Retinal pigment epithelial cell (primary cell): ENCODE measurements around the gene PELI2.

Experiments used
- DNase-seq: peaks from one replicate; pipeline ENCODE4 v3.0.0-alpha.2; 2010; ENCODE audit warnings: low read depth
- H3K4me3 ChIP-seq: 2 replicates; pipeline ENCODE4 v1.5.1; 2011; ENCODE audit warnings: mild to moderate bottlenecking, low read length, control low read depth, moderate library complexity
- TF ChIP-seq, protein P1 (sequence below): conservative IDR thresholded peaks from 2 replicates; pipeline ENCODE4 v1.5.1; 2011; ENCODE audit warnings: low read depth, low read length, control low read depth, inconsistent platforms

The PELI2 gene

GRCh38 chr14:56137849-56138248 lies 19.6 kb downstream of the PELI2 start:
- DNase-seq: no peak
- TF ChIP-seq, protein P1, sequence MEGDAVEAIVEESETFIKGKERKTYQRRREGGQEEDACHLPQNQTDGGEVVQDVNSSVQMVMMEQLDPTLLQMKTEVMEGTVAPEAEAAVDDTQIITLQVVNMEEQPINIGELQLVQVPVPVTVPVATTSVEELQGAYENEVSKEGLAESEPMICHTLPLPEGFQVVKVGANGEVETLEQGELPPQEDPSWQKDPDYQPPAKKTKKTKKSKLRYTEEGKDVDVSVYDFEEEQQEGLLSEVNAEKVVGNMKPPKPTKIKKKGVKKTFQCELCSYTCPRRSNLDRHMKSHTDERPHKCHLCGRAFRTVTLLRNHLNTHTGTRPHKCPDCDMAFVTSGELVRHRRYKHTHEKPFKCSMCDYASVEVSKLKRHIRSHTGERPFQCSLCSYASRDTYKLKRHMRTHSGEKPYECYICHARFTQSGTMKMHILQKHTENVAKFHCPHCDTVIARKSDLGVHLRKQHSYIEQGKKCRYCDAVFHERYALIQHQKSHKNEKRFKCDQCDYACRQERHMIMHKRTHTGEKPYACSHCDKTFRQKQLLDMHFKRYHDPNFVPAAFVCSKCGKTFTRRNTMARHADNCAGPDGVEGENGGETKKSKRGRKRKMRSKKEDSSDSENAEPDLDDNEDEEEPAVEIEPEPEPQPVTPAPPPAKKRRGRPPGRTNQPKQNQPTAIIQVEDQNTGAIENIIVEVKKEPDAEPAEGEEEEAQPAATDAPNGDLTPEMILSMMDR: no peak
- H3K4me3 ChIP-seq: no peak overlapping the region

DNA sequence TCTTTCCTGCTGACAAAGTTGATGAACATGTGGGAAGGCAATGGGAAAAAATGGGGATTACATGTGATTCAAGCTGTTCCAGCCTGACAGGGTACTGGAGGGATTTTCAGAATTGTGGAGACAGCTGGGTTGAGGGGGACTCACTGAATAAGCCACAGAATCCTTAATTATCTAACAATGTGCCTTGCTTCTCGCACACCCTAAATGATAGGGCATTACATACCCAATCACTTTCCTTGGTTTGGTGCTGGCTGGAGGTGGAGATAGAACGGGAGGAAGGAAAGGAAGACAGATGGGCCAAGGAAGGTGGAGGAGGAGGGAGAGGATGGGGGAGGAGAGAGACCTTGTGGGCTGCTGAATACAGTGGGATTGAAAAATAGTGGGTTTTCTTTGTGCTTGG lies 20.7 kb downstream of the PELI2 start:
- TF ChIP-seq, protein P1: no peak
- no peak for DNase-seq
- H3K4me3 ChIP-seq: no peak overlapping the region

DNA sequence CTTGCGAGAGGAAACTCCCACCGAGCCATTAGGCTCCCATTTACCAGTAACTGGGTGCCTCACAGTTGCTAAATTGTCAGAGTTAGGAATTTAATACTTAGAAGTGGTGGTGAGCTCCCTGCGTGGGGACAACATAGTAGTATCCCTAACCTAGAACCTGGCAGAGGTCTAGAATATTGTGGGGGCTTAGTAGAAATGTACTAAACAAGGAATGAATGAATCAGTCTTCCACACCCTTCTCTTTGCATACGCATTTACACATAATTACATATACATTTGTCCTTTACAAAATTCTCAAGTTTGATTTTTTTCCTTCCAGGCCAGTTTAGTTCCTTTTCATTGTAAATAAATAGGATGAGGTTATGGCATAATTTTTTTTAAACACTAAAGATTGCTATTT lies 24.1 kb downstream of the PELI2 start:
- TF ChIP-seq, protein P1: no peak
- no peak for DNase-seq
- H3K4me3 ChIP-seq: no peak overlapping the region

DNA sequence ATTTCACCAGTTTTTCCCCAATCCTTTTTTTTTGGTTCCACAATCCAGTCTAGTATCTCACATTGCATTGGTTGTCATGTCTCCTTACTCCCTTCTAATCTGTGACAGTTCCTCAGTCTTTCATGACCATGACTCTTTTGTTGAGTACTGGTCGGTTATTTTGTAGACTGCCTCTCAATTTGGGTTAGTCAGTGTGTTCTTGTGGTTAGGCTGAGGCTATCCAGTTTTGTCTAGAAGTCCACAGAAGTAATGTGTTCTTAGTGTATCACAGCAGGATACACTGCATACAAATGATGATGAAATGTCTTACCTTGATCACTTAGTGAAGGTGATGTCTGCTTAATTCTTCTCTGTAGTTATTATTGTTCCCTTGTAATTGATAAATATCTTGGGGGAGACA lies 24.8 kb downstream of the PELI2 start:
- TF ChIP-seq, protein P1: no peak
- no peak for DNase-seq

DNA sequence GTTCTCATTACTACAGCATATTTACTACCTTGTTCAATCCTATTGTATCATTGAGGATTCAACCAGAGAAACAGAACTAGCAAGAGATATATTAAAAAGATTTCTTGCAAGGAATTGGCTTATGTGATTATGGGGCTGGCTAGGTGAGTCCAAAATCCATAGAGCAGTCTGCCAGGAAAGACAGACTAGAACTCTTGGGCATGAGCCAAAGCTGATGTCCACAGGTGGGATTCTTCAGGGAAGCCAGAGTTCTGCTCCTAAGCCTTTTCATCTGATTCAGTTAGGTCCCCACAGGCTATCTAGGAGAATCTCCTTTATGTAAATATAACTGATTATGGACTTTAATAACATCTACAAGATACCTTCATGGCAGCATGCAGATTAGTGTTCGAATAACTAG lies 26.0 kb downstream of the PELI2 start:
- DNase-seq: no peak
- TF ChIP-seq, protein P1: no peak
- H3K4me3 ChIP-seq: no peak overlapping the region

More for the DNA sequence above, 24.8 kb downstream of the PELI2 start:
- no peak overlapping the region for H3K4me3 ChIP-seq

- H3K4me3 ChIP-seq: no peak overlapping the region
- TF ChIP-seq, protein P1: no peak
- no peak for DNase-seq
Measured at GRCh38 chr14:56145181-56145769, 27.1 kb downstream of the PELI2 start.

- TF ChIP-seq, protein P1: no peak
- H3K4me3 ChIP-seq: no peak overlapping the region
- DNase-seq: no peak
Measured at GRCh38 chr14:56145965-56146364, 27.8 kb downstream of the PELI2 start.
